Prostate gland (tissue), 2 donors: ENCODE data around the gene GRIK3.

Source experiments
- CTCF ChIP-seq, 4 experiments: fragments of 200-600 bp in 2 of 4; fragments of 450-650 bp in 2 of 4; sonication (generic) in 2 of 4; IDR thresholded peaks; 1 replicate in 3 of 4; 2 replicates in 1 of 4; pipeline ENCODE4 v1.5.1; 2016 to 2019; ENCODE audit warnings: antibody characterized with exemption in 4 of 4, mild to moderate bottlenecking in 2 of 4, moderate library complexity in 2 of 4
- POLR2A ChIP-seq: fragments of 450-650 bp; IDR thresholded peaks from one replicate; pipeline ENCODE4 v1.6.1; 2016; ENCODE audit warnings: antibody characterized with exemption, mild to moderate bottlenecking

- TF ChIP-seq CTCF (IDR thresholded peaks at IDR 0.05): no peak
- TF ChIP-seq POLR2A: no peak
Observed at GRCh38 chr1:36763771-36764170, 270.5 kb downstream of the GRIK3 start.
